NB4 (cell line): ENCODE measurements around the gene ASGR1.

Experiments
- DNase-seq: peaks from one replicate; pipeline ENCODE4 v3.0.0; 2010; ENCODE audit warnings: low read depth
- H3K4me3 ChIP-seq: one replicate; pipeline ENCODE4 v1.5.1; 2011; ENCODE audit warnings: mild to moderate bottlenecking, low read depth, low read length, moderate library complexity
- MYC ChIP-seq: IDR thresholded peaks from 2 replicates; pipeline ENCODE4 v1.6.1; 2011; ENCODE audit warnings: low read depth, low read length
- POLR2A ChIP-seq: IDR thresholded peaks from 2 replicates; pipeline ENCODE4 v1.6.1; 2011; ENCODE audit warnings: mild to moderate bottlenecking; ENCODE audit not compliant: insufficient read length; ENCODE audit errors: extremely low read depth
- TF ChIP-seq, protein P1 (sequence below): IDR thresholded peaks from one replicate; pipeline ENCODE4 v1.5.1; 2012; ENCODE audit warnings: low read depth, low read length
- TF ChIP-seq, protein P2 (sequence below): IDR thresholded peaks from 2 replicates; pipeline ENCODE4 v1.6.1; 2011; ENCODE audit warnings: low read depth, low read length

ASGR1 gene

DNA sequence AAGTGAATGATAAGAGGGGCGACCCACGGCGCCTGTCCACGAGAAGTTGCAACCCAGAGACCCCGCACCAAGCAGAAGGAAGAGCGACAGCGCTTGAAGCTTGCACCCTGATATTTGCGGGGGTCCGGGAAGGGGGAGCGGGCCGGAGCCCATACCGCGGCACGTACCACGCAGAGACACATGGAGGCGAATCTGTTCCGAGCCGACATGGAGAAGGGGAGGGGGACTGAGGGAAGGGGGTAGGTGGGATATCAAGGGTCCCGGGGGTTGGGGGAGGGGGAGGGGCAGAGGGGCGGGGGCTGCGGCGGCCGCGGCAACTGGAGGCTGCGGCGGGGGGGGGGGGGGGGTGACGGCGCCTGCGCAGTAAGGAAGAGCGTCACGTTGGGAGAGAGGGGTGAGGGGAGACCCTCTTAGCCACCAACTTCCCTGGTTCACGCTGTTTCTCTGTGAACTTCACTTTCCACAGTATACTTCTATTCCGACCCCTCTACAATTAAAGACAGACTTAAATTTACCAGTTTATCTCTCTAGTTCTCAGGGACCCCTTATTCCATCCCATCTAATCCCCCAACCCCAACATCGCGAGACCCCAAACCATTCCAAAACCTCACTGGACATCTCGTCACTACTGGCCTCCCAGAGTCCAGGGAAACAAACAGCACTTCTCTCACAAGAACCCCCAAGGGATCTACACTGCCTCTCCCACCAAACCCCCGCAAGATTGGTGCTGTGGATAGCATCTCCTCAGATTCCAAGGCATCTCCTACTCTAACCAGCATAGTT is 32.5 kb upstream of the ASGR1 start:
- no peak overlapping the region for H3K4me3 ChIP-seq
- DNase-seq, result no peak
- TF ChIP-seq, protein P1, sequence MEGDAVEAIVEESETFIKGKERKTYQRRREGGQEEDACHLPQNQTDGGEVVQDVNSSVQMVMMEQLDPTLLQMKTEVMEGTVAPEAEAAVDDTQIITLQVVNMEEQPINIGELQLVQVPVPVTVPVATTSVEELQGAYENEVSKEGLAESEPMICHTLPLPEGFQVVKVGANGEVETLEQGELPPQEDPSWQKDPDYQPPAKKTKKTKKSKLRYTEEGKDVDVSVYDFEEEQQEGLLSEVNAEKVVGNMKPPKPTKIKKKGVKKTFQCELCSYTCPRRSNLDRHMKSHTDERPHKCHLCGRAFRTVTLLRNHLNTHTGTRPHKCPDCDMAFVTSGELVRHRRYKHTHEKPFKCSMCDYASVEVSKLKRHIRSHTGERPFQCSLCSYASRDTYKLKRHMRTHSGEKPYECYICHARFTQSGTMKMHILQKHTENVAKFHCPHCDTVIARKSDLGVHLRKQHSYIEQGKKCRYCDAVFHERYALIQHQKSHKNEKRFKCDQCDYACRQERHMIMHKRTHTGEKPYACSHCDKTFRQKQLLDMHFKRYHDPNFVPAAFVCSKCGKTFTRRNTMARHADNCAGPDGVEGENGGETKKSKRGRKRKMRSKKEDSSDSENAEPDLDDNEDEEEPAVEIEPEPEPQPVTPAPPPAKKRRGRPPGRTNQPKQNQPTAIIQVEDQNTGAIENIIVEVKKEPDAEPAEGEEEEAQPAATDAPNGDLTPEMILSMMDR, result no peak
- TF ChIP-seq POLR2A, result no peak
- TF ChIP-seq, protein P2, sequence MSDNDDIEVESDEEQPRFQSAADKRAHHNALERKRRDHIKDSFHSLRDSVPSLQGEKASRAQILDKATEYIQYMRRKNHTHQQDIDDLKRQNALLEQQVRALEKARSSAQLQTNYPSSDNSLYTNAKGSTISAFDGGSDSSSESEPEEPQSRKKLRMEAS, result no peak
- no peak for TF ChIP-seq MYC

DNA sequence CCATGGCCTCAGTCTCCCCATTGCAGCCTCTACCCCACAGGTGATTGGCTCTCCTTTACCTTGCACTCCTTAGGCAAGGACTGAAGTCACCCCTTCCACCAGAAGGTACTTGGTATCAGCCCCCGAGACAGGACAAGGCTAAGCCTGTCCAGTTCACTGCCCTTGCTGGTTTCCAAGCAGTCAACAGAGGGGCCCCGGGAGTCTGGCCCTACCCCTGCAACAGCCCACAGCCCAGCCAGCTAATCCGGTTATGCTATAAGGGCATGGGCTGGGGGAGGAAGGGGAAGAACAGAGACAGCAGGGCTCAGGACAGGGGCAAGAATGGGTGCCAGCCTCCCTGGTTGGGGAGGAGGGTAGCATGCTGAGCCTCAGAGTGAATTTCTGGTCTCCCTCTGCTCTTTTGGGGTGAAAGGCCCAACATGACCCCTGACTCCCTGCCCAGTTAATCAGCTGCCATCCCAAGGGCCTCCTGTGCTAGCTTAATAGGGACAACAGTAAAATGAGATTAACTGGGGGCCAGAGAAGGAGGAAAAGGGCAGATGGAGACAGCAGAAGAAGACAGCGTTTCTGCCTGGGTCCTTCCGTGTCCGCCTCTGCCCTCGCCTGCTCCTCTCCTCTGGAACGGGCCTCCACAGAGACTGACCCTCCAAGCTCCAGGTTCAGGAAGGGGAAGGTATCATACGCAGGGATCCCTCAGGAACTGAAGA is 29.7 kb upstream of the ASGR1 start:
- TF ChIP-seq, protein P2, result no peak
- TF ChIP-seq POLR2A, result no peak
- TF ChIP-seq MYC, result no peak
- TF ChIP-seq, protein P1, result no peak
- DNase-seq, result no peak
- no peak overlapping the region for H3K4me3 ChIP-seq

DNA sequence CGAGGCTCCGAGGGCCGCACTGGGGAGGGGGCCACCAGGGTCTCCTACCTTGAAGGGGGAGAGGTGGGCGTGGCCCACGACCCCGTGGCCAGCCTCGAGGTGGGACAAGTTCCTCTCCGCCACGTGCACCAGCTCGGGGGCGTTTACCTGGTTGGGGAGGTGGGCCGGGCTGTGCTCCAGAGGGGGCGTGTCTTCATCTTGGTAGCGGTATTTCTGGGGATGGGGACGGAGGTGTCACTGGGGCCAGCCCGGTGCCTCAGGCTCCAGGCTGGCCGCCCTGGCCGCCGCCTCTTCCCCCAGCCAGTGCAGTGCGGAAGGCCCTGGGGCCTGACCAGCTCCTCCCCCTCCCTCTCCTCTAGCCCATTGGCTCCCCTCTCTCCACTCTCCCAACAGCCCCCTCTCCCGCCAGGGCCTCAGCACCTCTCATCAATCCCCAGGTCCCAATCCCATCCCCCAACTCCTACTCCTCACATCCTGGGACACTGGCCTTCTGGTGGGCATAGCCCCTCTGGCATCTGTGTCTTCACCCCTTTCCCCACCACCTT is 28.9 kb upstream of the ASGR1 start:
- DNase-seq, result no peak
- no peak overlapping the region for H3K4me3 ChIP-seq
- no peak for TF ChIP-seq MYC
- TF ChIP-seq, protein P1, result no peak
- TF ChIP-seq, protein P2, result no peak
- TF ChIP-seq POLR2A, result no peak

DNA sequence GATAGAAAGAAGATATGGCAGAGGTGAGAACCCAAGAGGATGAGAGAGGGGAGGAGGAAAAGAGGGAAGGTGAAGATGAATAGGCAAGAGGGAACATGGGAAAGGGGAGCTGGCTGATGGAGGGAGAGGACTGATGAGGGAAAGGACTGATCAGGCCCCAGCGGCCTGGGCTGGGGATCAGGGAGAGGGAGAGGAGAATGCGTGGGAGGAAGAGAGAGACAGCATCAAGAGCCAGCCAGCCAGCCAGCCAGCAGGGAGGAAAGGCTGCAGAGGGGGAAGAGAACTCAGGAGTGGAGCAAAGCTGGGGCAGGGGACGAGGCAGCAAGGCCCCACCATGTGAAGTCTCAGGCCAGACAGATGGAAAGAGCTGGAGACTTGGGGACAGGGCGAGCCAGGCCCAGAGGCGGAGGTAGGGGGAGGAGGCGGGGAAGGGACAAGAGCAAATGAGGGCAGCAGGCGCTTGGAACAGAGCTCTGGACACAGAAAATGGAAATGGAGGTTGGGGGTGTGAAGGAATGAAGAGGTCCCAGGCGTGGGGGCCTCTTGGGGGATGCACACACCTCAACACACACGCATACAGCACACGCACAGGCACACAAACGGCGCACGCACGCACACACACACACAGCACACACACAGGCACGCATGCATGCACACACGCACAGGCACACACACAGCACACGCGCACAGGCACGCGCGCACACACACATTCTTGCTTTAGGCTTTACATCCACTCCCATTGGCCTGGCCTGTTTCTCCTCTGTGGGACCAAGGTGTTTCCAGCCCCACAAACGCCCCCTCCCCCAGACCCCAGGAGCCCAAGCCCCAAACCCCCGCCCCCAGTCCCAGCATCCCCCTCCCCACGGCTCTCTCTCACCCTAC is 28.2 kb upstream of the ASGR1 start:
- no peak for DNase-seq
- no peak overlapping the region for H3K4me3 ChIP-seq
- TF ChIP-seq MYC (no peak), POLR2A (no peak)
- TF ChIP-seq, protein P2, result no peak
- TF ChIP-seq, protein P1, result no peak

DNA sequence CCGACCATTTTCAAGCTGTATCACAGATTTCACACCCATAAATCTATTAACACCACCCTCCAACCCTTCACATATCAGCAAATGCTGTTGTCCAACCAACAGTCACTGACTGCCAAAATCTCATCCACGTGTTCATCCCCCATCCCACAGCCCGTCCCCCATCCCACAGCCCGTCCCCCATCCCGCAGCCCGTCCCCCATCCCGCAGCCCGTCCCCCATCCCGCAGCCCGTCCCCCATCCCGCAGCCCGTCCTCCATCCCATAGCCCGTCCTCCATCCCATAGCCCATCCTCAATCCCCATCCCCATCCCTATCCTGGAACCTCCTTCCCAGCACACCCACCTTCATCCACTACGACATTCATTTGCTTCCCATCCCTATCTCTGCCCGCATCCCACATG is 26.4 kb upstream of the ASGR1 start:
- TF ChIP-seq, protein P1, result no peak
- TF ChIP-seq, protein P2, result no peak
- TF ChIP-seq POLR2A (no peak), MYC (no peak)
- no peak overlapping the region for H3K4me3 ChIP-seq
- no peak for DNase-seq
